Activated CD8-positive, alpha-beta memory T cell treated with anti-CD3 and anti-CD28 coated beads, Interleukin-2, amount 50 U/mL, for 1 hour (primary cell): ENCODE measurements around the gene OXSR1.
"Not testable (repeated sequence)": the region's sequence is repeated elsewhere in the genome, so short reads cannot be mapped to it uniquely, and the experiment has no call there.

Experiments
- DNase-seq: peaks from one replicate; pipeline ENCODE4 v3.0.0-alpha.2; 2020; ENCODE audit errors: extremely low read depth

The OXSR1 gene

DNA sequence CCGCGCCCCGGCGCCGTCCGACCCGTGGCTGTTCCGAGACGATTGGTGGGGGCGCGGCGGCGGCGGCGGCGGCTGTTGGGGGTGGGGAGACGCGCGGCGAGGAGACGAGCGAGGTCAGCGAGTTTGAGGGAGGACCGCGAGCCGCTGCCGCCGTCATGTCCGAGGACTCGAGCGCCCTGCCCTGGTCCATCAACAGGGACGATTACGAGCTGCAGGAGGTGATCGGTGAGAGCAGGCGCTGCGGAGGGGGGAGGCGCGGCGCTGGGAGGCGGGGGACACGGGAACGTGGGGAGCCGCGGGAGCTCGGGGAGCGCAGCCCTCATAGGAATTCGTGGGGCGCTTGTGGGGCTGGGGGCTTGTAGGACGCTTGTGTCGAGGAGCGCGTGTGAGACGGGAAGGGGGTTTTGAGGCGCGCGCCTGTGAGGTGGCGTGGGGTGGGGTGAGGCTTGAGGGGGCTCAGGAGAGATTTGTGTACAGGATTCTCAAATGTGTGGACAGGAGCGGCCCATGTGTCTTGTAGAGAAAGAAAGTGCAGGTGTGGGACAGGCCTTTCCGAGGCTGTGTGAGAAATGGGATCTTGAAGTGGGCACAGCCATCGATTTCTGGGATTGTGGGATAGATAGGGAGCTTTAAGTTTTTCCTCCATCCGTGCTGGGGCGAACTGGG is 518 bp downstream of the OXSR1 start:
- DNase-seq = no peak

DNA sequence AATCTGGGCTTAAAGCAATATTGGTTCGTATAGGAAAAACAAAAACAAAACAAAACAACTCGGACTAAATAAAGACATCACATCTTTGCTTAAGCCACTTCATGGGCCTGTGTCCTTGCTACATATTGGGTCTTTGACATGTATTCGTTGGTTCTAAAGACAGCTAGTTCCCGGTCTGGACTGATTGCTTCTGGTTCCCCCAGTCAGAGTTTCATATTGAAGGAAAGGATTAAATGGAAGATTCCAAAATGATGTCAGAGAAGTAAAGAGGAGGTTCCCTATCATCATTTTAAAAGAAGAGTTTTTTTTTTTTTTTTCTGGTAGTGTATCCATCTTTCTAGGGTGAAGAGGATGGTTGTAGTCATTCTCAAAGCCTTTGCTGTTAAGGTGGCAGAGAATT is 2.3 kb downstream of the OXSR1 start:
- no peak for DNase-seq

DNA sequence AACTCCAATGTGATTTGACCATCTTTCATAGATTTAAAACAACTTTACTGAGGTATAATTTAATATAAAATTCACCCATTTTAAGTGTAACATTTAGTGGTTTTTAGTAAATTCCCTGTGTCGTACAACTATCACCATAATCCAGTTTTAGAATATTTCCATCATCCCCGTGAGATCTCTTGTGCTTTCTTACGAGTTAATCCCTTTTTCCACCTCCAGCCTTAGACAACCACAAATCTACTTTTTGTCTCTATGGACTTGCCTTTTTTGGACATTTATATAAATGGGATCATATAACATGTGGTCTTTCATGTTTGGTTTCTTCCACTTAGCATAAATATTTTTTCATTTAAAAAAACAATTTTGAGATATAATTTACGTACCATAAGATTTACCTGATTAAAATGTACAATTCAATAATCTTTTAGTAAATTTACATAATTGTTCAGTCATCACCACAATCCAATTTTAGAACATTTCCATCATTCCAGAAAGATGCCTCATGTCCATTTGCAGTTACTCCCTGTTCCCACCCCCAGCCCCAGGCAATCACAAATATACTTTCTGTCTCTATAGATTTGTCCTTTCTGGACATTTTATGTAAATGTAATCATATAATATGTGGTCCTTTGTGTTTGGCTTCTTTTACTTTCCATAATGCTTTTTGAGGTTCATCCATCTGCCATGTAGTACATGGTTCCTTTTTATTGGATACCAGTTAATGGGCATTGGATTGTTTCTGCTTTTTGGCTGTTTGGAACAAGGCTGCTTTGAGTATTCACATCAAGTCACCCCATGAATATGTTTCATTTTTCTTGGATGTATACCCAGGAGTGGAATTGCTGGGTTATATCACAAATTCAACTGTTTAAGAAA is 3.1 kb downstream of the OXSR1 start:
- no peak for DNase-seq

DNA sequence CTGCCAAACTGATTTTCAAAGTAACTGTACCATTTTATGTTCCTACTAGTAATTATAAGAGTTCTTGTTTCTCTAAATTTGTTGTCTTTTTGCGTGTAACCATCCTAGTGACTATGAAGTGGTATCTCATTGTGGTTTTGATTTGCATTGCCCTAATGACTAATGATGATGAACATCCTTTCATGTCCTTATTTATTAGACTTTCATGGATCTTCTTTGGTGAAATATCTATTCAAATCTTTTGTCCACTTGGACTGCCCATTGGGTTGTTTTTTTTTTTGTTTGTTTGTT is 3.6 kb downstream of the OXSR1 start:
- no peak for DNase-seq

DNA sequence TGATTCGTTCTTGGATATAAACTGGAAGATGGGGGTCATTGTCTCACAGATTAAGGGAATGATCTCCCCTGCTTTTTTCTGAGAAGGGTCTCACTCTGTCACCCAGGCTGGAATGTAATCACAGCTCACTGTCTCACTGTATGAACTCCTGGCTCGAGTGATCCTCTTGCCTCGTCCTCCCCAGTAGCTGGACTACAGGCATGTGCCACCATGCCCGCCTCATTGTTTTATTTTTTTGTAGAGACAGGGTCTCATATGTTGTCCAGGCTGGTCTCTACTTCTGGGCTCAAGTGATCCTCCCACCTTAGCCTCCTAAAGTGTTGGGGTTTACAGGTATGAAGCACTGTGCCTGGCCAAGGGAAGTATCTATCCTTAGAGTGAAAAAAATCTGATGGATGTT is 5.4 kb downstream of the OXSR1 start:
- no peak for DNase-seq

DNA sequence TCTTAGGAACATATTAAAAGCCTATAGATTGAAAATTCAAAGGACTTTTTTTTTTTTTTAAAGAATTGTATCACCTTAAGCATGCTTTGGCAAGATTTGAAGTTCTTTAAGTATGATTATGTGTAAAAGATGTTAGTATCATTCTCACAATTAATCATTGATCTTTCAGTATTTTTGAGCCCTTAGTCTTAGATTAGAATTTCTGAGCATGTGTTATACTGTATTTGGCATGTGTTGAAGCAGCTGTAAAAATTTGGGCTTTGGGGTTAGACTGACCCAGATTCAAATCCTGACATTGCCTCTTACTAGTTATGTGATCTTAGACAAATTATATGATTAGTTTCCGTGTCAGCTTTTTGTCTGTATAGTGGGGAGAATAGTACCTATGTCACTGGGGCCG is 6.3 kb downstream of the OXSR1 start:
- DNase-seq = no peak

DNA sequence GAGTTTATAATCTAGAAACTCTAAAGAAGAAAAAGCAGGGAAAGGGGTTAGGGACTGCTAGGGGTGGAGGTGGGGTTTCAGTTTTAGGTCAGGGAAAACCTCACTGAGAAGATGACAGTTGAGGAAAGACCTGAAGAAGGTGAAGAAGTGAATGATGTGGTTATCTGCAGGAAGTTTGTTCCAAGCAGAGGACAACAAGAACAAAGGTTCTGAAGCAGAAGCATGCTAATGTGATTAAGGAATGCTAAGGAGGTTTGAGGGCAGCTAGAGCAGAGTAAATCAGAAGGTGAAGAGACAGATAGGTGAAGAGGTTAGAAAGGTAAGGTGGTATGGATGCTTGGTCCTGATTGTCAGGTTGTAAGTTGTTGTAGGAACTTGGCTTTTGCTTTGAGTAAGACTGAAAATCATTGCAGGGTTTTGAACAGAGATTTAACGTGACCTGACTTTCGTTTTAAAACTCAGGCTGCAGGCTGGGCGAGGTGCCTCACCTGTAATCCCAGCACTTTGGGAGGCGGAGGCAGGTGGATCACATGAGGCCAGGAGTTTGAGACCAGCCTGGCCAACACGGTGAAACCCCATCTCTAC is 8.6 kb downstream of the OXSR1 start:
- no peak for DNase-seq

DNA sequence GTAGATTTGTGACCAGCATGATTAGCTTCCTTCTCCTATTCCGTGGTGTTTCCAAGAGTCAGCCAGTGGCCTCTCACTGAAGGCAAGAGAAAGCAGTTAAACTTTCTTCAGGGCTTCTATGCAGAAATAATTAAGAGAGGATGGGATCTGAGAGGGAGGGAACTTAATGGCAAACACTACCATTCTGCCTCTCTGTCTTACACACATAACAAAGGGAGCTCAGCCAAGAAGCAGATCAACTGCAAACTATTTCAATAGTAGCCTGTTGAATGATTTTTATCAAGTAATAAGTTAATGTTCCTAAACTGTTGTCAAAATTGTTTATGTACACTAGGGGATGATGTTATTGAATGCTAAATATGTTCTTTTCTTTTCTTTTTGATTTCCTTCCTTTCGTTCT is 11.8 kb downstream of the OXSR1 start:
- DNase-seq = no peak

DNA sequence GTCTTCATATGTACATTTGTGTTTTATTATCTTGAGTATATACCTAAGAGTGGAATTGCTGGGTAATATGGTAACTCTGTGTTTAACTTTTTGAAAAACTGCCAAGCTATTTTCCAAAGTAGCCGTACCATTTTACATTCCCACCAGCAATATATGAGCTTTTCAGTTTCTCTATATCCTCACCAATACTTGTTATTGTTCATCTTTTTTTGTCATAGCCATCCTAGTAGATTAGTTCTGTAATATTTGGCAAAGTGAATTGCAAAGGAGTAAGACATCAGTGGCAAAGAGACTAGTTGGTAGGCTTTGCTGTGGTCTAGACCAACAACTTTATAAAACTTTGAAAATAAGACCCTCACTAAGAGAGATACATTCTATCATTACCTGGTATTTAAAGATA is 21.4 kb downstream of the OXSR1 start:
- no peak for DNase-seq

DNA sequence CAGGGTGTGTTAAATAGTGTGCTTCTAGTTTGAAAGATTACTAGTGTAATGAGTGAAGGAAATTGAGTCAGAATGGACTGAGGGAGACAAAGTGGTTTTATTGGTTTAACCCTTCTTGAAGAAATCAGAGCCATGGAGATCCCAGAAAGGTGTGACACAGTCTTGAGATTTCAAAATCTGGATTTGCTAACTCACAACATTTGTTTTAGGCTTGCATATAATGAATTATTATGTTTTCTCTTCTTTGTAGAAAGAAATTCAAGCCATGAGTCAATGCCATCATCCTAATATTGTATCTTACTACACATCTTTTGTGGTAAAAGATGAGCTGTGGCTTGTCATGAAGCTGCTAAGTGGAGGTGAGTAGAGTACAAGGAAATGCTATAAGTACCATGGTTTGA is 25.1 kb downstream of the OXSR1 start:
- no peak for DNase-seq

DNA sequence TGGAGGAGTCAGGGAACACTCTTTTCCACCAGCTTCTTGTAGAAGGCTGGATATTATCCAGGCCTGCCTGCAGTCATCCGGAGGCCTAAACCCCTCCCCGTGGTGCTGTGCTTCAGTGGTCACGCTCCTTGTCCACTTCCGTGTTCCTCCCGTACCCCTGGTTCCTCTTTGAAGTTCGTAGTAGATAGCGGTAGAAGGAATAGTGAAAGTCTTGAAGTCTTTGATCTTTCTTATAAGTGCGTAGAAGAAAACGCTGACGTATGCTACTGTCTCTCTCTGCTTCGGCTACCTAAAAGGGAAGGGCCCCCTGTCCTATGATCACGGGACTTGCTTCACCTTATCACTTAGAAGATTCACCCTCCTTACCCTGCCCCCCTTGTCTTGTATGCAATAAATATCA is 37.6 kb downstream of the OXSR1 start:
- DNase-seq = not testable (repeated sequence)

DNA sequence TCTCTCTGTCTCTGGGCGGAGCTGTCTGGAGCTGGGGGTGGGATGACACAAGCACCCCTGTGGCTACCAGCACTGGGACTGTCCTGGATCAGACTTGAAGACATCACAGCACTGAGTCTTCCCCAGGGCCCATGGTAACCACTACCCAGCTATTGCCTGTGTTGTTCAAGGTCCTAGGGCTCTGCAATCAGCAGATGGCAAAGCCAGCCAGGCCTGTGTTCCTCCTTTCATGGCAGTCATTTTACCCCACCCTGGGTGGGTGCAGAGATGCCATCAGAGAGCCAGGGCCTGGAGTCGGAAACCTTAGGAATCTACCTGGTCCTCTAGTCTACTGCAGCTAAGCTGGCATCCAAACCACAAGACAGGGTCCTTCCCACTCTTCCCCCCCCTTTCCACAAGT is 38.4 kb downstream of the OXSR1 start:
- no peak for DNase-seq

DNA sequence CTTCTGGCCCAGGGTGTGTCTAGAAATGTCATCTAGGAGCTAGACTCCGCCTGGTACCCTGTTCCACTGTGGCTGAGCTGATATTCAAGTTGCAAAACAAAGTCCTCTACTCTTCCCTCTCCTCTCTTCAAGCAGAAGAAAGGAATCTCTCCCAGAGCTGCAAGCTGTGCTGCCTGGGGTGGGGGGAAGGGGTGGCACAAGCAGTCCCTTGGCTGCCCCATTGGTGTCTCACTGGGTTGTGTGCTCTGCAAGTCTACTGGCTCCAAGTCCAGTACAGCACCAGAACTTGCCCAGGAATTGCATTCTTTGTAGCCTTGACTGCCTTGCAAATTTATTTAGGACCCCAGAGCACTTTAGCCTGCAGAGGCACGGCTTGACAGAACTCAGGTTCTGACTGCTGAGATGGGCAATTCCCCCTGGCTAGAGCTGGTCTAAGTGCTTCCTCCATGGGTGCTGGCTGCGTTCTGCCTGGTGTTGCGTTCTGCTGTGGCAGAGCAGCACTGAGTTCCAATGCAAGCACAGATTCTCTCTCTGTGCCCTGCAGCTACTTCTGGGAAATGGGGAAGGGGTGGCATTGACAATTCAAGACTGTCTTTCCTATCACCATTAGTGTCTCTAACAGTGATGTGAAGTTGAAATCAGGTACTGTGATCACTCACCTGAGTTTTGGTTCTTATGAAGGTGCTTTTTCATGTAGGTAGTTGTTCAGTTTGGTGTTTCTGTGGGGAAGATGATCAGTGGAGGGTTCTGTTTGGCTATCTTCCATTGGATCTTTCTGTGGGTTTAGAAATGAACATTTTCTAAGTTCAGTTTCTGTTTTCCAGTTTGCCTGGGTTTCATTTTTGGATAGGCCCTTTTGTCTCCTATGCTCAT is 39.5 kb downstream of the OXSR1 start:
- DNase-seq = no peak

DNA sequence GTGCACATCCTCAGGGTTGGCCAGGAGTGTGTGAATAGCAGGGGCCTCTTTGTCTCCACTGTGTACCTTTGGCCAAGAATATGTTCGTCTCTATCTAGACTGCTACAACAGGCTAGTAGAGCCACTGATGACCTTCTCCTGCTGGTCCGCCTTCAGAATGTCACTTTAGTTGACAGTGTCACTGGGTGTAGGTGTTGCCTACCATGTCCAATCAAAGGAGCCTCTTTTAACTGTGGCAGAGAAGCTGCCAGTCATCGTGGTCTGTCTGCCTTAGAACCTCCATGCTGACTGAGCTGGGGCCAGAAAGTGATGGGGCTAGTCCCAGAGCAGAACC is 40.1 kb downstream of the OXSR1 start:
- no peak for DNase-seq

DNA sequence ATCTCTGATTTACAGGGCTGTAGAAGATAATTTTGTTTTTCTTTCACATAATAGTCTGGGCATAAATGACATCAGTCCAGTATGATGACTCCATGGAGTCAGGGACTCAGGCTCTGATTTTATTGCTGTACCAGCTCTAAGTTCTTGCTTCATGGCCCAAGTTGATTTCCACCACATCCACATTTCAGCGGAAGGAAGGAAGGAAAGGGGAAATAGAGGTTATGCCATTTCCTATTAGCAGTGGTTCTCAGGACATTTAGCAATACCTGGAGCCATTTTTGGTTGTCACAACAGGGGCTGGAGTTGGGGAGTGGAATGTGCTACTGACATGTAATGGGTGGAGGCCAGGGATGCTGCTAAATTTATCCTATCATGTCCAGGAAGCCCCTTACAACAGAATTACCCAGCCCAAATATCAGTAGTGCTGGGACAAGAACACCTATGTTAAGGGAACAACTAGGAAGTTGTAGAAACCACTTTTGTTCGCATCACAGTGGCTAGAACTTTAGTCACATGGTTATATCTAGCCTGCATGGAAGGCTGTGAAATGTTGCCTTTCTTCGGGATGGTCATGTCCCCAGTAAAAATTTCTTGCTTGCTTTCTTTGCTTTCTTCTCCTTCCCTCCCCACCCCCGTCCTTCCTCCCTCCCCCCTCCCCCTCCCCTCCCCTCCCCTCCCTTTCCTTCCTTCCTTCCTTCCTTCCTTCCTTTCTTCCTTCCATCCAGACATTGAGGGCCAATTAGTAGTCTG is 42.1 kb downstream of the OXSR1 start:
- DNase-seq = no peak

DNA sequence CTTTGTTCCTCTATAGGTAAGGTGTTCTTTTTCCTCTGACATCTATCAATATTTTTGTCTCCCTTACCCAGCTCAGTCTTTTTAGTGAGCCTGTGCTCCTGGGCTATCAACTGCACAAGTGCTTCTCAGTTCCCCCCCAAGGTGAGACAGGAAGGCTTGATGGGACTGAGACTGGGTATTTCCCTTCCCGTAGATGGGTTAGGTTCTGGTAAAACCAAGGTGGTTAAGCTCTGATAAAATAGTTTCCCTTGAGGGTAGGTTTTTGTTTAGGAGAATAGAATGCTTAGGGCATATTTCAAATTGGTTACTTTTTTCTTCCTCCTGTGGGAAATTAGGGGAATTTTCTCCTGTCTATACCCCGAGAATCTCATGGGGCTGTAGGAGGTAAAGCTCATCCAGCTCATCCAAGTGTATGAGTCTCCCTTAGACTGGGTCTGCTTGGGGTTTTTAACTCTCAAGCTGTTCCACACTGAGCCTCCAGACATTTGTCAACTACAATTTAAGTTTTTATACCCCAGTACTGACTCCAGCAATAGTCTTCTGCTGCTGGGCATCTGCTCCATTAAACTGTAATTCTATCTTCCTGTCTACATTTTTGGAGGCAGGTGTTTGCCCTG is 44.9 kb downstream of the OXSR1 start:
- DNase-seq = no peak

DNA sequence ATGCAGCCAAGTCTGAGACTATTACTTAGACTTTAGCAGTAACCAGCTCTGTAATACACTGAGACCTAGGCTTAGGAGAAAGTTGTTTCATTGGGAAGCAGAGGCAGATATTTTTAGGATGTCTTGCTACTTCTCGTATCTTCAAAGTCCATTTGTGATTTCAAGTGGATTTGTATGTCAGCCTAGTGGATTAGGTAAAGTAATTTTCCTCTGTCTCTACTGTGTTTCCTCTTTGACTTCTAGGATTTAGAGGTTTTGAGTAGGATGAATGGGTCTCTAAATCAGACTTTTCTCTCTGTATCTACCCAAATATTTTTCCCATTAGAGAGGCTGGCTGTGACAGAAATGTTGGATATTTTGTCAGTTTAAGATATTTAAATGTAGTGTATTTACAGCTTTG is 46.8 kb downstream of the OXSR1 start:
- no peak for DNase-seq

DNA sequence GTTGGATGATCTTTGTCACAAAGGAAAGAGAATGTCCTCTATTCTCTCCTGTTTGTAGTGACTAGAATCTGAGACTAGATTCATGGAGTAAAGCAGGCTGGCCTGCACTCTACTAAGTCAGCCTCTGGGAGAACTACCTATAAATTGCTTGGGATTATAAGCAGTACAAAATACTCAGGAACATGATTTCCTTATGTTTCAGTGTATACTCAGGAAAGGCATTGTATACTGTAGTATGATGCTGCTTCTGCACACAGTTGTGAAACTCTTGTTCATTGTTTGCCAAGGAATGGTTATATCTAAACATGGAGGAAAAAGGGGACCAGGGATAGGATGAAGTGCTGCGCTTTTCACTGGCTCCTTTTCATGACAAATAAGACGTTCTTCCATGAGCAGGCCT is 49.2 kb downstream of the OXSR1 start:
- DNase-seq = no peak

DNA sequence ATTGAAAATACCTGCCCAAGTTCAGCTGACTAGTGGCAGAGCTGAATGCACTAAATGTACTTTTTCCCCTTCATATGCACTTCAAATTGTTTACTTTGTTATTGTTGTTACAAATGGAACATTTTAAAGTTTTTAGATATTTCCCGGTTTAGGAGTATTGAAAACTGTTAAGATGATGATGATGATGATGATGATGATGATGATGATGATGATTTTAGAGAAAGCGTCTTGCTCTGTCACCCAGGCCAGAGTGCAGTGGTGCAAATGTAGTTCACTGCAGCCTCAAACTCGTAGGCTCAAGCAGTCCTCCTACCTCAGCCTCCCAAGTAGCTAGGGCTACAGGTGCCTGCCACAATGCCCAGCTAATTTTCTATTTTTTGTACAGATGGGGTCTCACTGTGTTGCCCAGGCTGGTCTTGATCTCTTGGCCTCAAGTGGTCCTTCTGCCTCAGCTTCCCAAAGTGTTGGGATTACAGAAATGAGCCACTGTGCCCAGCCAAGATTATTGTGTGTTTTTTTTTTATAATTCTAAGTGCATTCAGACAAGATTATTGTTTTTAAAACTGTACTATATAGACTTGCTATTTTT is 54.4 kb downstream of the OXSR1 start:
- DNase-seq = no peak

DNA sequence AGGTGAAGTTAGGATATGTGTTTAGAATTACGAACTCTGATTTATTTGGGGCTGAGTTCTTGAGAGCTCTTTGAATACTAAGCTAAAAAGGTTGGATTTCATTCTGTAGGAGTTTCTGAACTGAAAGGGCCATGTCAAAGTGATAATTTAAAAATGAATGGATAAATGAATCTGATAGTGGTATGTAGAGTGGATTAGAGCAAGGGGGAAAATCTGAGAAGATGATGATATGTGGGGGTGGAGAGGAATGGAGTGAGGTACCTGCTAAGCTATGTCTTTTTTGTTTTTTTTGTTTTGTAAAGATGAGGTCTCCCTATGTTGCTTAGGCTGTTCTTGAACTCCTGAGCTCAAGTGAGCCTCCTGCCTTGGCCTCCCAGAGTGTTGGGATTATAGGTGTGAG is 55.7 kb downstream of the OXSR1 start:
- no peak for DNase-seq

DNA sequence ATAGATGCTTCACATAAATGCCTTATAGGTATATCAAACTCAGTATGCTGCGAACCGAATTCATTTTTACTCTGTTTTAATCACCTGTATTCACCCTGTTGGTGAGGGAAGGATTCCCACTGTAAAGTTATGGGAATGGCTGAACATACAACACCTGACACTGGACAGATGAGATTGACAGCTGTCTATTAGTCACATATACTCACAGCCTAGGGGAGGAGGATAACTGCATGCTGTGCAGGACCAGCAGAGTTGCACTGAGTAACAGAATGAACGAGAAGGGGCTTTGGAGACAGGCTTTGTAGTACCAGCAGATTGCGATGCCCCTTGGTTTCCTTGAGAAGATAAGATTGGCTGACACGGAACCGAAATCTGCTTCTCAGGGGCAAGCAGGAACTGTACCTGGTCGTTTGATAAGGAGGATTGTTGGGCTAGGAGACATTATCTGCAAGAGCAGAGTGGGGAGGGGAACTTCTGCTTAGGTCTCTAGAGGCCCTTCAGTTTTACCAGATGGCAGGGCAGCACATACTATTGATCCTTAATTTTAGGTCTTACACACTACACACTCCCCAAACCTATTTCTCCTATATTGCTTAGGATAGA is 56.8 kb downstream of the OXSR1 start:
- no peak for DNase-seq
